Endothelial cell of umbilical vein (primary cell): ENCODE results near the gene SLC35F3. TPM values are rescaled to one million over a fixed set of nuclear protein-coding genes. Genes with fewer than 3 reads are reported as not detected.

Experiments
- BruUV-seq: library from RNA; stranded (reverse); fragments of 400-500 nt; replicated peaks from 2 replicates; lab custom pipeline; 2021; lab: Mats Ljungman, UMichigan
- CTCF ChIA-PET: fragments of 300-600, 350-600 bp; sonication (Branson Sonifier 250); formaldehyde crosslinking; loops from one replicate; lab custom pipeline; 2021; ENCODE audit warnings: antibody characterized with exemption, inconsistent platforms; lab: Charles Lee
- POLR2A ChIA-PET: fragments of 300-600, 350-600 bp; sonication (Branson Sonifier 250); formaldehyde crosslinking; loops from one replicate; lab custom pipeline; 2021; ENCODE audit warnings: antibody characterized with exemption, inconsistent platforms; lab: Charles Lee
- DNase-seq: peaks from one replicate; pipeline ENCODE4 v3.0.0-alpha.2; 2011; ENCODE audit warnings: low read depth, low spot score
- FAIRE-seq: peaks from 2 replicates; lab custom pipeline; 2011; peaks lifted over from hg19 to GRCh38; lab: Jason Lieb, UNC
- H2AFZ ChIP-seq: 2 replicates; pipeline ENCODE4 v1.6.0; 2012; ENCODE audit warnings: low read depth, low read length, control low read depth, inconsistent platforms
- H3K27ac ChIP-seq: 2 replicates; pipeline ENCODE4 v1.5.1; 2011; ENCODE audit warnings: low read depth, mild to moderate bottlenecking, control low read depth, low read length, moderate library complexity; ENCODE audit not compliant: insufficient read depth
- H3K27me3 ChIP-seq, 2 experiments: 2 replicates each; pipeline versions ENCODE4 v1.6.0 to v1.6.1; 2011; ENCODE audit warnings: low read length in 2 of 2, mixed read lengths in 1 of 2; ENCODE audit not compliant: control insufficient read depth in 2 of 2, insufficient read depth in 2 of 2
- H3K36me3 ChIP-seq, 2 experiments: 2 replicates in 1 of 2; 3 replicates in 1 of 2; pipeline ENCODE4 v1.5.1; 2011; ENCODE audit warnings: low read length in 2 of 2, mild to moderate bottlenecking in 1 of 2, moderate library complexity in 1 of 2; ENCODE audit not compliant: control insufficient read depth in 2 of 2, insufficient read depth in 2 of 2; ENCODE audit errors: extremely low read depth in 1 of 2
- H3K4me1 ChIP-seq: 3 replicates; pipeline ENCODE4 v1.5.1; 2011; ENCODE audit warnings: mild to moderate bottlenecking, low read length; ENCODE audit not compliant: control insufficient read depth, insufficient read depth; ENCODE audit errors: extremely low read depth
- H3K4me2 ChIP-seq: 2 replicates; pipeline ENCODE4 v1.6.1; 2011; ENCODE audit warnings: low read length, control low read depth, mixed read lengths; ENCODE audit not compliant: insufficient read depth
- H3K4me3 ChIP-seq, 3 experiments: fragments of 200-600 bp in 1 of 3; sonication (generic), shearing (Covaris generic) in 1 of 3; replicated peaks in 1 of 3; 2 replicates each; pipeline ENCODE4 v1.5.1; 2011 to 2016; ENCODE audit warnings: control low read depth in 3 of 3, low read length in 3 of 3, mild to moderate bottlenecking in 2 of 3, inconsistent platforms in 1 of 3, low read depth in 1 of 3, moderate library complexity in 1 of 3; ENCODE audit not compliant: insufficient read depth in 1 of 3
- H3K79me2 ChIP-seq: 2 replicates; pipeline ENCODE4 v1.6.0; 2012; ENCODE audit warnings: low read length, inconsistent platforms; ENCODE audit not compliant: control insufficient read depth, insufficient read depth
- H3K9ac ChIP-seq: replicated peaks from 2 replicates; pipeline ENCODE3; 2011; ENCODE audit warnings: low read length, control low read depth; ENCODE audit not compliant: insufficient read depth; ENCODE audit errors: extremely low read depth
- H3K9me1 ChIP-seq: replicated peaks from 3 replicates; pipeline ENCODE4 v1.6.0; 2011; ENCODE audit warnings: mild to moderate bottlenecking, low read length; ENCODE audit not compliant: control insufficient read depth, insufficient read depth; ENCODE audit errors: extremely low read depth
- H3K9me3 ChIP-seq: replicated peaks from 2 replicates; pipeline ENCODE4 v1.5.1; 2012; ENCODE audit warnings: low read length, inconsistent platforms; ENCODE audit not compliant: control insufficient read depth, insufficient read depth
- H4K20me1 ChIP-seq: replicated peaks from 2 replicates; pipeline ENCODE3; 2011; ENCODE audit warnings: mild to moderate bottlenecking, low read length; ENCODE audit not compliant: control insufficient read depth, insufficient read depth; ENCODE audit errors: extremely low read depth
- CTCF ChIP-seq, 2 donors: IDR thresholded peaks; 1 replicate in 1 of 2; 2 replicates in 1 of 2; pipeline ENCODE4 v1.5.1; 2011; ENCODE audit warnings: low read length in 2 of 2, mild to moderate bottlenecking in 2 of 2, moderate library complexity in 2 of 2, control low read depth in 1 of 2, inconsistent platforms in 1 of 2, low read depth in 1 of 2; ENCODE audit not compliant: insufficient read depth in 1 of 2; ENCODE audit errors: extremely low read depth in 1 of 2
- EZH2 ChIP-seq: IDR thresholded peaks from 2 replicates; pipeline ENCODE4 v1.6.1; 2012; ENCODE audit warnings: borderline replicate concordance, low read depth, mild to moderate bottlenecking, moderate library complexity, low read length, inconsistent platforms; ENCODE audit not compliant: severe bottlenecking
- GATA2 ChIP-seq: IDR thresholded peaks from 2 replicates; pipeline ENCODE4 v1.7.0; 2011; ENCODE audit warnings: low read depth, mild to moderate bottlenecking, moderate library complexity, mixed read lengths, low read length; ENCODE audit not compliant: insufficient read length, insufficient read depth
- POLR2AphosphoS5 ChIP-seq: IDR thresholded peaks from 2 replicates; pipeline ENCODE4 v1.6.1; 2012; ENCODE audit warnings: low read depth, mild to moderate bottlenecking, control low read depth, low read length, moderate library complexity; ENCODE audit not compliant: insufficient read depth
- dilution Hi-C: fragments of 300-500 bp; cut with MboI; formaldehyde crosslinking; loops from one replicate; pipeline ENCODE4 v1.15.0; 2019; ENCODE audit warnings: low sequenced_read_pairs; ENCODE audit not compliant: extremely low pct_ligation_motif_present
- intact Hi-C: fragments of 100-400 bp; cut with micrococcal nuclease; formaldehyde crosslinking; loops from one replicate; pipeline ENCODE4 v1.10.0; 2022
- polyA plus RNA-seq, 4 experiments: library from polyadenylated mRNA; depleted of rRNA in 3 of 4; stranded (reverse) in 3 of 4; unstranded in 1 of 4; fragments of >200 nt; gene quantifications; 2 replicates each; pipeline versions ENCODE4 v1.2.1 to v1.2.3, GENCODE V29; 2011 to 2012; ENCODE audit warnings: missing spikeins in 1 of 4
- total RNA-seq: library from RNA; stranded (reverse); gene quantifications from 2 replicates; pipeline ENCODE4 v1.2.3, GENCODE V29; 2021

SLC35F3 gene
- total and polyA plus RNA-seq, 2 donors (not counting 3 experiments of a cell fraction or from before 2014, with no cell fraction given), result not detected

DNA sequence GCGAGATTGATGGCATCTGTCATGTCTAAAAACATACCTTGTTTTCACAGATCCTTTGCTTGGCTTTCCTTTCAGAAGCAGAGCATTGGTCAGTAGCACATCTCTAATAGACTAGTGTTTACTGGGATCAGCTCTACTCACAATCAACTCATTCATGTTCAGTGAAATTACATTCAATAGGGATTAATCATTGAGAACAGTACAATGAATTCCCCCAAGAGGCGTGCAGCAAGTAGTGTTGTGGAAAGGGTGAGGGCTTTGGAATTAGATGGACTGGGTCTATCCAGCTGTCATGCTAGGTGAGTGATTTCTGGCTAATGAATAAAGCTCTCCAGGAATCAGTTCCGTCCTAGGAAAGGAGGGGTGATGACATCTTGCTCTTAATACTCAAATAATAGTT, 313.6 kb downstream of the SLC35F3 start:
- TF ChIP-seq POLR2AphosphoS5 (no peak), CTCF (IDR thresholded peaks at IDR 0.05; ENCODE audit: extremely low read depth in 1 of 2, insufficient read depth in 1 of 2, low read depth in 1 of 2, low read length in 2 of 2) (no peak)
- dilution Hi-C loops, result no loop called here
- Histone ChIP-seq H3K36me3 (no peaks in the 10 kb centered on the region), H3K9me1 (no peaks in the 10 kb centered on the region), H3K4me1 (no peaks in the 10 kb centered on the region), H3K4me2 (no peak overlapping the region), H4K20me1 (no peaks in the 10 kb centered on the region), H3K27ac (no peak overlapping the region), H3K27me3 (peaks cover 19 to 22% of the 10 kb centered on the region in 2 experiments), H3K9ac (no peak overlapping the region), H2AFZ (no peak overlapping the region), H3K79me2 (no peaks in the 10 kb centered on the region), H3K9me3 (no peaks in the 10 kb centered on the region), H3K4me3 (no peak overlapping the region)
- POLR2A ChIA-PET, result no interaction called here
- BruUV-seq, result no TSS peak
- intact Hi-C loops, result no loop called here
- no peak for FAIRE-seq
- CTCF ChIA-PET, result interaction anchor here (1.9 kb wide), 1 partner anchor 92 kb away, joined by 4 read pairs; no protein-coding TSS in a partner anchor
- DNase-seq, result no peak

DNA sequence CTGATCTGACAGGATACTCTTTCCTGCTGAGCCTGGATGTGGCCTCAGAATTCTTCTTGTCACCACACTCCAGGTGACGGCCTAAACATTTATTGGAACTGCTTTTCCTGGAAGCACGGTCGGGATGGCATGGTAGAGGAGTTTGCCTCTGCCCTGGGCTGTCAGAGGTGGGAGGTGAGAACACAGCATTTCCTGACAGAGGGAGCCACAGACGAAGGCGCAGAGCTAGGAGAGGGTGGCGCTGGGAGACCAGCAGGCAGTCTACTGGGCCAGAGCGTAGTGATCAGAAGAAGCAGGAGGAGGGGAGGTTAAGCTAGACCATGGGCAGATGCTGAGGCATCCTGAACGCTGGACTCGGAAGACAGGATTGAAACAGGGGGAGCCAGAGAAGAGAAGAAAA, 315.2 kb downstream of the SLC35F3 start:
- DNase-seq (no peak), FAIRE-seq (no peak)
- no peak overlapping the region for H3K9ac ChIP-seq
- TF ChIP-seq GATA2 (no peak), EZH2 (no peak), POLR2AphosphoS5 (no peak)
- peaks cover 9 to 12% of the 10 kb centered on the region in 2 experiments for H3K27me3 ChIP-seq
- dilution Hi-C loops, result no loop called here
- H3K36me3 ChIP-seq, result no peaks in the 10 kb centered on the region
- H3K9me1 ChIP-seq, result no peaks in the 10 kb centered on the region
- CTCF ChIA-PET, result interaction anchor here (0.6 kb wide), 1 partner anchor 18 kb away, joined by 5 read pairs; no protein-coding TSS in a partner anchor
- H3K27ac ChIP-seq, result no peak overlapping the region
- no TSS peak for BruUV-seq
- no peaks in the 10 kb centered on the region for H3K9me3 ChIP-seq
- POLR2A ChIA-PET, result no interaction called here
- no peaks in the 10 kb centered on the region for H3K79me2 ChIP-seq
- intact Hi-C loops, result no loop called here
- H3K4me2 ChIP-seq, result no peak overlapping the region
- no peak overlapping the region for H2AFZ ChIP-seq
- no peak overlapping the region for H3K4me3 ChIP-seq
- H4K20me1 ChIP-seq, result no peaks in the 10 kb centered on the region
- no peaks in the 10 kb centered on the region for H3K4me1 ChIP-seq
